ENCODE measurements around the gene RNF115.
"Not testable (repeated sequence)": the region's sequence is repeated elsewhere in the genome, so short reads cannot be mapped to it uniquely, and the experiment has no call there.

The RNF115 gene

DNA sequence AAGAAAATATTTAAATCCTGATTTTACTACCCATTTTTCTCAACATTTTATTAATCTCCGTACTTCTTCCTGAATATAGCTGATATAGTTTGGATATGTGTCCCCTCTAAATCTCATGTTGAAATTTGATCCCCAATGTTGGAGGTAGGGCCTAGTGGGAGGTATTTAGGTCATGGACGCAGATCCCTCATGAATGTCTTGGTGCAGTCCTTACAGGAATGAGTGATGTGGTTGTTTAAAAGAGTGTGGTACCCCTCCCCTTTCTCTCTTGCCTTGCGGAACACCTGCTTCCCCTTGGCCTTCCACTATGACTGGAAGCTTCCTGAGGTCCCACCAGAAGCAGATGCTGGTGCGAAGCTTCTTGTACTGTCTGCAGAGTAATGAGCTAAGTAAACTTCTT is 17.5 kb downstream of the RNF115 start:
- Mint-ChIP-seq H3K4me3 (no peak overlapping the region), H3K27me3 (ENCODE audit: low read depth) (no peaks in the 10 kb centered on the region), H3K4me1 (ENCODE audit: low read depth) (peaks cover 7% of the 10 kb centered on the region), H3K36me3 (ENCODE audit: low read depth) (peaks cover 3% of the 10 kb centered on the region), H3K9me3 (no peaks in the 10 kb centered on the region), H3K27ac (no peak overlapping the region)
- DNase-seq (ENCODE audit: low spot score): no peak

GRCh38 chr1:145805057-145805456 is 18.8 kb downstream of the RNF115 start:
- no peaks in the 10 kb centered on the region for H3K27me3 Mint-ChIP-seq (ENCODE audit: low read depth)
- H3K27ac Mint-ChIP-seq: no peak overlapping the region
- no peak for DNase-seq (ENCODE audit: low spot score)
- peaks cover 9% of the 10 kb centered on the region for H3K36me3 Mint-ChIP-seq (ENCODE audit: low read depth)
- H3K4me1 Mint-ChIP-seq (ENCODE audit: low read depth): peaks cover 7% of the 10 kb centered on the region
- no peak overlapping the region for H3K4me3 Mint-ChIP-seq
- H3K9me3 Mint-ChIP-seq: no peaks in the 10 kb centered on the region

- H3K4me1 Mint-ChIP-seq (ENCODE audit: low read depth): peaks cover 7% of the 10 kb centered on the region
These were observed 19.5 kb downstream of the RNF115 start for GRCh38 chr1:145804235-145805045.

GRCh38 chr1:145799806-145800205 is 24.1 kb downstream of the RNF115 start:
- Mint-ChIP-seq H3K27me3 (ENCODE audit: low read depth) (no peaks in the 10 kb centered on the region), H3K9me3 (peaks cover 43% of the 10 kb centered on the region), H3K36me3 (ENCODE audit: low read depth) (peaks cover 54% of the 10 kb centered on the region), H3K4me3 (no peak overlapping the region), H3K4me1 (ENCODE audit: low read depth) (peaks cover 7% of the 10 kb centered on the region), H3K27ac (no peak overlapping the region)
- DNase-seq (ENCODE audit: low spot score): no peak

More at GRCh38 chr1:145804235-145805045, 19.5 kb downstream of the RNF115 start:
- no peaks in the 10 kb centered on the region for H3K27me3 Mint-ChIP-seq (ENCODE audit: low read depth)
- no peak overlapping the region for H3K4me3 Mint-ChIP-seq
- peaks cover 15% of the 10 kb centered on the region for H3K36me3 Mint-ChIP-seq (ENCODE audit: low read depth)
- peaks cover 4% of the 10 kb centered on the region for H3K9me3 Mint-ChIP-seq
- DNase-seq (ENCODE audit: low spot score): no peak
- no peak overlapping the region for H3K27ac Mint-ChIP-seq

DNA sequence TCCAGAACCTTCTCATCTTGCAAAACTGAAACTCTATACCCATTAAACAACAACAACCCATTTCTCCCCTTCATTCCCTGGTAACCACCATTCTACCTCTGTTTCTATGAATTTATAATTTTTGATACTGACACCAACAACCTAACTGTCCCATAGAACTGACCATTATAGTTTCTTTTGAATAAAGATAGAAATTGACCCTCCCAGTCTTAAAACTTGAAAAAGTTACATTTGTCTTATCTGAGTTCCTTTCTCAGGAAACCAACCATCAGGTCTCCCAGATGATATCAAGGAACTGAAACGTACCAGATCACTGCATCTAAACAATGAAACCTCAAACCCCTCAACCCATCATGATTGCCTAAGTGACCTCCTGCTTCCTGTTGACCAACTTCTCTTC is 27.1 kb downstream of the RNF115 start:
- H3K27me3 Mint-ChIP-seq (ENCODE audit: low read depth): no peaks in the 10 kb centered on the region
- peaks cover 66% of the 10 kb centered on the region for H3K36me3 Mint-ChIP-seq (ENCODE audit: low read depth)
- H3K4me3 Mint-ChIP-seq: no peak overlapping the region
- no peak overlapping the region for H3K27ac Mint-ChIP-seq
- peaks cover 5% of the 10 kb centered on the region for H3K4me1 Mint-ChIP-seq (ENCODE audit: low read depth)
- no peak for DNase-seq (ENCODE audit: low spot score)
- H3K9me3 Mint-ChIP-seq: peaks cover 43% of the 10 kb centered on the region

- Mint-ChIP-seq H3K36me3 (ENCODE audit: low read depth) (peaks cover 62% of the 10 kb centered on the region), H3K9me3 (peaks cover 43% of the 10 kb centered on the region), H3K27ac (no peak overlapping the region), H3K4me3 (no peak overlapping the region), H3K27me3 (ENCODE audit: low read depth) (no peaks in the 10 kb centered on the region), H3K4me1 (ENCODE audit: low read depth) (peaks cover 5% of the 10 kb centered on the region)
- no peak for DNase-seq (ENCODE audit: low spot score)
These were observed 28.5 kb downstream of the RNF115 start for GRCh38 chr1:145795257-145795881.

DNA sequence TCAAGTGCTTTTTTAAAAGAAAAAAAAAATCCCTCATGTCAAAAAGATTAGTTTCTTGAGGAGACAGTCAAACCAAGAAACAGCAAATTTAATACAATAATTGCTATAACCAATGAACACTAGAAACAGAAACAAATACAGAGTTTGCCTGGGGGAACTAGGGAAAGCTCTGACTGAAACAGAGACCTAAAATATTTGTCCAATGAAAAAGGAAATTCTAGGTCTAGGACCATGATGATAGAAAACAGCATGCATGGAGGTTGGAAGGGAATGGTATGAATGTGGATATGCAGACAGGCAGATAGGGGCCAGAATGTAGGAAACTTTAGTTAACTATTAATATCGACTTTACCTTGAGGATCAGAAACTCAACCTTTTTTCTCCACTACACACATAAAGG is 31.4 kb downstream of the RNF115 start:
- Mint-ChIP-seq H3K27ac (no peak overlapping the region), H3K36me3 (ENCODE audit: low read depth) (peaks cover 41% of the 10 kb centered on the region), H3K4me3 (no peak overlapping the region), H3K9me3 (peaks cover 22% of the 10 kb centered on the region), H3K4me1 (ENCODE audit: low read depth) (peaks cover 5% of the 10 kb centered on the region), H3K27me3 (ENCODE audit: low read depth) (no peaks in the 10 kb centered on the region)
- DNase-seq (ENCODE audit: low spot score): no peak

GRCh38 chr1:145791860-145792259 is 32.0 kb downstream of the RNF115 start:
- H3K27me3 Mint-ChIP-seq (ENCODE audit: low read depth); DNase-seq (ENCODE audit: low spot score); H3K4me3 Mint-ChIP-seq; H3K4me1 Mint-ChIP-seq (ENCODE audit: low read depth); H3K27ac Mint-ChIP-seq: not testable (repeated sequence)
- peaks cover 35% of the 10 kb centered on the region for H3K36me3 Mint-ChIP-seq (ENCODE audit: low read depth)
- peaks cover 16% of the 10 kb centered on the region for H3K9me3 Mint-ChIP-seq

- peaks cover 24% of the 10 kb centered on the region for H3K4me1 Mint-ChIP-seq (ENCODE audit: low read depth)
- DNase-seq (ENCODE audit: low spot score): no peak
- no peaks in the 10 kb centered on the region for H3K9me3 Mint-ChIP-seq
- H3K27ac Mint-ChIP-seq: no peak overlapping the region
- H3K27me3 Mint-ChIP-seq (ENCODE audit: low read depth): no peaks in the 10 kb centered on the region
- H3K36me3 Mint-ChIP-seq (ENCODE audit: low read depth): peaks cover 24% of the 10 kb centered on the region
- H3K4me3 Mint-ChIP-seq: no peak overlapping the region
These were observed 35.3 kb downstream of the RNF115 start for GRCh38 chr1:145788580-145788979.

DNA sequence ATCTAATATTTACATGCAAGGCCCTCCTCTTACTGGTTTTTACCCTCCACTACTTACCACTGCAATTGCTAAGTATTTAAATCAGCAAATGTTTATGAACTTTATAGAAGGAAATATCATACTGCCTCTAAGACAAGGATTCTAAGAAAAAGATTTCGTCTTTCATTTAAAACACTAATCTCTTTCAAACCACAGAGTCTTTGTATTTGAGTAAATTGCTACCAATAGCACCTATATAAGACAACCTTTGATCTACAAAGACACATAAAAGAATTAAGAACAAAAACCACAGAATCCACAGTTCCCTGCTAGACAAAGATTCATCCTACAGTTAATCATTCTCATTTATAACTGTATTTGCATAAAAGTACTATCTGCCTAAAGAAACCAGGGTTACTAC is 37.6 kb downstream of the RNF115 start:
- no peaks in the 10 kb centered on the region for H3K27me3 Mint-ChIP-seq (ENCODE audit: low read depth)
- peak overlapping the region; percentile 53 for H3K27ac Mint-ChIP-seq
- no peak for DNase-seq (ENCODE audit: low spot score)
- peak overlapping the region; percentile 56 for H3K4me3 Mint-ChIP-seq
- H3K4me1 Mint-ChIP-seq (ENCODE audit: low read depth): peaks cover 23% of the 10 kb centered on the region
- H3K9me3 Mint-ChIP-seq: no peaks in the 10 kb centered on the region
- peaks cover 21% of the 10 kb centered on the region for H3K36me3 Mint-ChIP-seq (ENCODE audit: low read depth)

- peak overlapping the region; percentile 2 for H3K4me3 Mint-ChIP-seq
- no peaks in the 10 kb centered on the region for H3K9me3 Mint-ChIP-seq
- H3K27me3 Mint-ChIP-seq (ENCODE audit: low read depth): no peaks in the 10 kb centered on the region
- peaks cover 26% of the 10 kb centered on the region for H3K4me1 Mint-ChIP-seq (ENCODE audit: low read depth)
- peak overlapping the region; percentile 3 for H3K27ac Mint-ChIP-seq
- H3K36me3 Mint-ChIP-seq (ENCODE audit: low read depth): peaks cover 23% of the 10 kb centered on the region
- DNase-seq (ENCODE audit: low spot score): no peak
These were observed 38.3 kb downstream of the RNF115 start for GRCh38 chr1:145785547-145785946.

DNA sequence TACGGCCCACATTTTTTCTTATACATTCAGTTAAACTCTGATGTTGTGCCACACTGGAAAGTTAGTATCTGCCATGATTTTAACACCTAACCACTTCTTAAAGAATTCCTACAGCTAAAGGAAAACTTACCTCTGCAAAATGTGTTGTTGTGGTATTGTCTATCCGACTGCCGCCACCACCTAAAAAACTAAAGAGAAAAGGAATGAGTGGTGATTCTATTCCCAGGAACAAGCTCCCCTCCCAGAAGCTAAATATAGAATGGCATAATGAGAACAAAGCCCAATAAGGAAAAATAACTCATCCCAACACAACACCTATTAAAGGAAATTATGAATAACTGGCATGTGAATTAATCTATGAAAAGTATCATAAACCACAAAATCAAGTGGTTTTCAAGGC is 39.5 kb downstream of the RNF115 start:
- no peak for DNase-seq (ENCODE audit: low spot score)
- no peak overlapping the region for H3K4me3 Mint-ChIP-seq
- peaks cover 23% of the 10 kb centered on the region for H3K36me3 Mint-ChIP-seq (ENCODE audit: low read depth)
- no peak overlapping the region for H3K27ac Mint-ChIP-seq
- no peaks in the 10 kb centered on the region for H3K27me3 Mint-ChIP-seq (ENCODE audit: low read depth)
- H3K4me1 Mint-ChIP-seq (ENCODE audit: low read depth): peaks cover 26% of the 10 kb centered on the region
- H3K9me3 Mint-ChIP-seq: no peaks in the 10 kb centered on the region

DNA sequence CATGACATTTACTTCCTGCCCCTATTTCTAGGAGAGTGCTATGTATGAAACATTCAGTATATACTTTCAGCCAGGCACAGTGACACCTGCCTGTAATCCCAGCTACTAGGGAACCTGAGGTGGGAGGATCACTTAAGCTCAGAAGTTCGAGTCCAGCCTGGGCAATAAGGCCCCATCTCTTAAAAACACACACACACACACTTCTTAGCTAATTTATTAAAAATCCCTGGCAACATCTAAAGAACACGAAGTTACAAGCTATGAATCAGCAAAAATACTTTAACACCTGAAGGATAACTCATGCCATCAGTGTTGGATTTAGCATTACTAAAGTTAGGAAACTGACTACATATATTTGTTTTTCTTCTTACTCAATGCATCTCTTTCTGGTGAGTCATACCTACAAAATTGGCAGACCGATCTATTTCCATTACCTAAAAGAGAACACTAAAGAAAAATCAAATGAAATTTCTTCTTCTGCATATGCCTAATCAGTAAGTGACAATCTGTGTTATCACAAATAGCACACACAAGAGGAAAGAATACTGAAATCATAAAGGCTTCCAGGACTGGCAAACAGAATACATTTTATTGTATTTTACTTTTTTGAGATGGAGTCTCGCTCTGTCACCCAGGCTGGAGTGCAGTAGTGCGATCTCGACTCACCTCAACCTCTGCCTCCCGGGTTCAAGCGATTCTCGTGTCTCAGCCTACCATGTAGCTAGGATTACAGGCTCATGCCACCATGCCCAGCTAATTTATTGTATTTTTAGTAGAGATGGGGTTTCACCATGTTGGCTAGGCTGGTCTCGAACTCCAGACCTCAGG is 41.4 kb downstream of the RNF115 start:
- Mint-ChIP-seq H3K36me3 (ENCODE audit: low read depth) (peaks cover 19% of the 10 kb centered on the region), H3K27me3 (ENCODE audit: low read depth) (no peaks in the 10 kb centered on the region), H3K9me3 (no peaks in the 10 kb centered on the region), H3K4me1 (ENCODE audit: low read depth) (peaks cover 26% of the 10 kb centered on the region), H3K27ac (no peak overlapping the region), H3K4me3 (no peak overlapping the region)
- no peak for DNase-seq (ENCODE audit: low spot score)

DNA sequence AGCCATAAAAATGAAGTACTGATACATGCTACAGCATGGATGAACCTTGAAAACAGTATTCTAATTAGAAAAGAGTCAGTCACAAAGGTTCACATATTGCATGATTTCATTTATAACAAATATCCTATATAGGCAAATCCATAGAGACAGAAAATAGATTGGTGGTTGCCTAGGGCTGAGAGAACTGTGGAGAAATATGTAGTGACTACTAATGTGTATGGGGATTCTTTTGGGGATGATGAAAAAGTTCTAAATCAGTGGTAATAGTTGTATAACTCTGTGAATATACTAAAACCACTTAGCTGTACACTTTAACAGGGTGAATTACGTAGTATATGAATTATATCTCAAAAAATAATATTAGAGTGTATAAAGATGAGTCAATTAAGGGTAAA is 45.8 kb downstream of the RNF115 start:
- no peak overlapping the region for H3K27ac Mint-ChIP-seq
- no peak overlapping the region for H3K4me3 Mint-ChIP-seq
- peaks cover 11% of the 10 kb centered on the region for H3K4me1 Mint-ChIP-seq (ENCODE audit: low read depth)
- H3K9me3 Mint-ChIP-seq: no peaks in the 10 kb centered on the region
- peaks cover 11% of the 10 kb centered on the region for H3K36me3 Mint-ChIP-seq (ENCODE audit: low read depth)
- no peaks in the 10 kb centered on the region for H3K27me3 Mint-ChIP-seq (ENCODE audit: low read depth)
- no peak for DNase-seq (ENCODE audit: low spot score)
